HG03280 (cell line): ENCODE measurements around the gene TAX1BP1.
"Not testable (repeated sequence)": the region's sequence is repeated elsewhere in the genome, so short reads cannot be mapped to it uniquely, and the experiment has no call there.

ENCODE experiments used
- ATAC-seq: cut with Tn5 transposase; IDR thresholded peaks from one replicate; pipeline ENCODE4 v1.9.1; 2021; ENCODE audit warnings: mild to moderate bottlenecking, moderate library complexity; ENCODE audit not compliant: unreplicated experiment

TAX1BP1 gene

GRCh38 chr7:27737616-27738015 lies 2.3 kb upstream of the TAX1BP1 start:
- no peak for ATAC-seq

GRCh38 chr7:27739301-27739908 lies 557 bp upstream of the TAX1BP1 start:
- peak; percentile 21 for ATAC-seq

- peak; percentile 76 for ATAC-seq
Measured at GRCh38 chr7:27740449-27741086, 606 bp downstream of the TAX1BP1 start.

GRCh38 chr7:27742091-27742710 lies 2.2 kb downstream of the TAX1BP1 start:
- not testable (repeated sequence) for ATAC-seq

- no peak for ATAC-seq
Measured at GRCh38 chr7:27745064-27745583, 5.2 kb downstream of the TAX1BP1 start.

- no peak for ATAC-seq
Measured at GRCh38 chr7:27746486-27746885, 6.5 kb downstream of the TAX1BP1 start.

GRCh38 chr7:27746978-27747377 lies 7.0 kb downstream of the TAX1BP1 start:
- no peak for ATAC-seq

- no peak for ATAC-seq
Measured at GRCh38 chr7:27747589-27748368, 7.8 kb downstream of the TAX1BP1 start.

GRCh38 chr7:27750316-27750715 lies 10.4 kb downstream of the TAX1BP1 start:
- no peak for ATAC-seq

GRCh38 chr7:27751888-27752660 lies 12.1 kb downstream of the TAX1BP1 start:
- ATAC-seq: no peak

GRCh38 chr7:27753863-27754262 lies 13.9 kb downstream of the TAX1BP1 start:
- no peak for ATAC-seq

- no peak for ATAC-seq
Measured at GRCh38 chr7:27756298-27756697, 16.3 kb downstream of the TAX1BP1 start.

GRCh38 chr7:27759491-27759890 lies 19.5 kb downstream of the TAX1BP1 start:
- ATAC-seq: no peak

- ATAC-seq: no peak
Measured at GRCh38 chr7:27762062-27762461, 22.1 kb downstream of the TAX1BP1 start.

- no peak for ATAC-seq
Measured at GRCh38 chr7:27763983-27764508, 24.1 kb downstream of the TAX1BP1 start.

- no peak for ATAC-seq
Measured at GRCh38 chr7:27765841-27766240, 25.9 kb downstream of the TAX1BP1 start.

GRCh38 chr7:27767374-27767773 lies 27.4 kb downstream of the TAX1BP1 start:
- ATAC-seq: no peak

GRCh38 chr7:27771111-27771510 lies 31.1 kb downstream of the TAX1BP1 start:
- ATAC-seq: no peak

- no peak for ATAC-seq
Measured at GRCh38 chr7:27774717-27775328, 34.9 kb downstream of the TAX1BP1 start.

GRCh38 chr7:27775782-27776181 lies 35.8 kb downstream of the TAX1BP1 start:
- no peak for ATAC-seq
